ENCODE measurements around the gene RACGAP1.
A peak's percentile ranks its signal among the peaks of the same experiment; 100 is the strongest.

Gene RACGAP1

GRCh38 chr12:49967042-49967776 is 58.1 kb downstream of the RACGAP1 start:
- DNase-seq: peak; percentile 73

DNA sequence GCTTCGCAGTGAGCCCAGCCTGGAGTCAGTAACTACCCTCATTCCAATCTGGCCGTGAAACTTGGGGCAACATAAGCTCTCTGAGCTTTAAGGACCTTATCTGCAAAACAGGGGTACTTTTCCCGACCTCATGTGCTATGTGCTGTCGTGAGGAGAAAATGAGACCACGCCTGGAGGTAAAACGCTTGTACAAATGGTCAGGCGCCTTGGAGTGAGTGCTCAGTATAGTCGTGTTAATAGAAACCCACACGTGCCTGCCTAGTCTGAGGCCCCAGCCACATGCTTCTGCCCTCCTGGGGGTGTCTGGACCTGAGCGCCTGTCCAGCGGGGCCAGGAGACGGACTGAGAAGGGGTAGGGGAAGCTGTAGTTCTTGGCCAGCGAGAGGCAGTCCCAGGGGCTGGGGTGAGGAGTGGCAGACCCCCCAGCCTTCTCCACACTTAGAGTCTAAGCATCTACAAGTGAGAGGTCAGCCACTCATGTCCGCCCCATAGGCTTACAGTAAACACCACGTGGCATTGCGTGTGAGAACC is 58.7 kb downstream of the RACGAP1 start:
- DNase-seq: no peak

GRCh38 chr12:49965836-49966235 is 59.5 kb downstream of the RACGAP1 start:
- DNase-seq: no peak

- no peak for DNase-seq
These were observed 60.3 kb downstream of the RACGAP1 start for GRCh38 chr12:49964849-49965624.

- DNase-seq: no peak
These were observed 61.1 kb downstream of the RACGAP1 start for GRCh38 chr12:49963976-49964815.

DNA sequence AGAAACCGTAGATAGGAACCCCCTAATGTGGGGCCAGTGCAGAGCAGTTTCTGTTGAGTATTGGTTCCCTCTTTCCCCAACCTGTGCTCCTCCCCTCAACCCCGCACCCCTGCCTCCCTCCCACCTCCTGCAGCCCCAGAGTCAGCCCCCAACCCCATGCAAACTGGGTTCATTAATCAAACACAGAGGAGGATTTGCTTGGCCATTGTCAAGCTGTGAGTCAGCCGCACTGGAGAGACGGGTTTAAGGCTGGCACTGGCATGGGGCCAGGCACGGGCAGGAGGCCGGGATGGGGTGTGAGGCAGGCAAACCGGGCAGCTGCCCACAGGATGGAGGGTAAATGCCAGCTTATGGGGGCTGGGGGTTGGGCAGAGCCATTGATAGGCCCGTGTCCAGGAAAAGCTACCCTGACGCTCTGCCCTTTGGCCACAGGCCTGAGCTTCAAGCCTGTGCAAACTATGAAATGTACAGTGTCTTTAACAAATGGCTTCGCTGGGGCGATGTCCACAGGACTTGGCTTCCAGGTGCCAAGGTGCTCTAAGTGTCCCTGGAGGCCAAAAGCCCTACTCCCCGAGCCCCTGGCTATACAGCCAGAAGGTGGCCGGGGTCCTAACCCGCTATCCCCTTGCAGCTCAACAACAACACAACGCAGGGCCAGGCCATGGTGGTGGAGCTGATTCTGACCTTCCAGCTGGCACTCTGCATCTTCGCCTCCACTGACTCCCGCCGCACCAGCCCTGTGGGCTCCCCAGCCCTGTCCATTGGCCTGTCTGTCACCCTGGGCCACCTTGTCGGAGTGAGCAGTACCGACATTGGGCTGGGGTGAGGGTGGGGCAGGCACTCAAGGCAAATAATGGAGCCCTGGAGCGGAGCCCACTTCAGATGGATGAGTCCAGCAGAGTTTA is 62.2 kb downstream of the RACGAP1 start:
- no peak for DNase-seq

GRCh38 chr12:49961993-49962764 is 63.1 kb downstream of the RACGAP1 start:
- DNase-seq: no peak

- no peak for DNase-seq
These were observed 64.0 kb downstream of the RACGAP1 start, which contains the start of gene AQP5 for GRCh38 chr12:49961111-49961922. Gene AQP5, plus strand, starts transcription at chr12:49961872. Its CDS starts 146 bp downstream, at chr12:49962018.

- no peak for DNase-seq
These were observed 64.7 kb downstream of the RACGAP1 start for GRCh38 chr12:49960474-49961110.

GRCh38 chr12:49959685-49960473 is 65.4 kb downstream of the RACGAP1 start:
- no peak for DNase-seq

DNA sequence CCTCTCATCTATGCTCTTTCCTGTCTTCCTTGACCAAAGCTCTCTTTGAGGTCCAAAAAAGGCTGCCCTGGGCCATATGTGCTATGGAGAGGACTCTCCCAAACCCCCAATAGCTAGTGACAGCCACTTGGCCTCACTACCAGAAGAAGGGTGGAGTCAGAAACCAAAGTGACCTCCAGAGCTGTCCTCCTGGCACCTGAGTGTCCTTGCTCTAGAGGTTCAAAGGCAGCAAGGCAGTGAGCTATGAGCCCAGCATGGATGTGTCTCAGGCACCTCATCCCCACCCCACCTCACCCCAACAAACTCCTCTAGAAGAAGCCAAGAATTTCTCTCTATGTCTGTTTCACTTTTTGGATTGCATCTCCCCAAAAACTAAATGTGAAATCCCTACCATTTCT is 67.7 kb downstream of the RACGAP1 start:
- DNase-seq: no peak

DNA sequence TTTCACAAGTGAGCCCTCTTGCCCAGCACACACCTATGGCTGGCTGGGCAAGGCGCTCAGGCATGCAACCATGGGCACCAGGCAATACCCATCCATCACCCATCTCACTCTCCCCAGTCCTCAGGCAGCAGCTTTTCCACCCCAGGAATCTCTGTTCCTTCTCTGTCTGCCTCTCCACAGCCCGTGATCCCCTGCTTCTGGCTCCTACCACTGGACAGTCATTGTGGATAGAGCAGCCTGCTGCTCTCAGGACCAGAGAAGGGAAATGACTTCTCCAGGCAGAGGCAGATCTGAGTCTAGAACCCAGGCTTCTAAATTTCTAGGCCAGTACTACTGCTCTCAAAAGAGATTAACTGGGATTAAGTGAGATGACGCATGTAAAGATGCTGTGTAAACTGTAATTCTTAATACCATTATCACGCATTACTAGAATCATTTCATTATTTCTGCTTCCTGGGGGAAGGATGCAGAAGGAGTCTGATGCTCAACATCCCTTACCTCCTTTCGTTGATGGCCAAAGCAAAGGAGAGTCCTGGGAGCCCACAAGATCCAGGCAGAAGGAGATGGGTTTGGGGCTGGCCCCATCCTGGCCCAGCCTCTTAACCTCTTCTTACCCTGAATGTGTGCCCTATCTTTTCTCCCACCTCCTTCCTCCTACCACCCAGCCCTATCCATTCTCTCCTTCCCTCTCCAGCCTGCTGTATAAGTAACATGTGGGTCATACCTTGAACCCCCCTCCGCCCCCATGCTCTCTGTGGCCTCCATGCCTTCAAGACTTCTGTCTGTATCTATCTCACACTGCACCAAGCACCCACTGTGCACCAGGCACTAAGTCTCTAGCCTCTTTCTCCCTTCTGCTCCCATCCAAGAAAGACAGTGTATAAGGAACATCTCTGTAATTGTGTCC is 68.4 kb downstream of the RACGAP1 start:
- DNase-seq: no peak

GRCh38 chr12:49955899-49956662 is 69.2 kb downstream of the RACGAP1 start:
- DNase-seq: no peak

GRCh38 chr12:49954863-49955830 is 70.1 kb downstream of the RACGAP1 start:
- DNase-seq: no peak

DNA sequence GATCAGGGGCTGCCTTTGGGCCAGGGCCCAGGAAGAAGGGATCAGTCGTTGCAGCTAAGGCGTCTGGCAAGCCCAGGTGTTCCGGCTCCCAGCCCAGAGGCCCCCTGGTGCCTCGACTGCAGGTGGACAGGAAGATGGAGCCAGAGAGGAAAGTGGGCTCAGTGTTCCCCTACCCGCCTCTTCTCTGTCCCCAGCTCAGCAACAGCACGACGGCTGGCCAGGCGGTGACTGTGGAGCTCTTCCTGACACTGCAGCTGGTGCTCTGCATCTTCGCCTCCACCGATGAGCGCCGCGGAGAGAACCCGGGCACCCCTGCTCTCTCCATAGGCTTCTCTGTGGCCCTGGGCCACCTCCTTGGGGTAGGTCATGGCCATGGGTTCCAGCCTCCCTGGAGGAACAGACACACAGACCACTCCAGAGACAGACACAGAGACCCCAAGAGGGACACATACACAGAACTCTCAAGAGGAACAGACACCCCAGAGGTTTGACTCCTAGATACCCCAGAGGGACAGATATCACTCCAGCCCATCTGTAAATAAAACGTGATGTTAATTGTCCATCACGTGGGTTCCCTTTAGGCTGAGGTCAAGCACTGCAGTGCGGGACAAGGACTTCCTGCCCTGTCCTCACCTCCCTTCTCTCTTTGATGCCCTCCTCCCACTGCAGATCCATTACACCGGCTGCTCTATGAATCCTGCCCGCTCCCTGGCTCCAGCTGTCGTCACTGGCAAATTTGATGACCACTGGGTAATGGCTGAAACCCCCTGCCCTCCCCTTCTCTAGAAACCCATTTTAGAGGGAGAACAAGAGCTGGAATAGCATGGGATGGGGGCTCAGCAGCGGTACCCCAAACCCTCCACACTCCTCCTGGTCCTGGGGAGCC is 71.1 kb downstream of the RACGAP1 start:
- no peak for DNase-seq
